NOMO-1 (cell line): Measurements from ENCODE around the gene NTRK3.

Experiments
- DNase-seq, 2 experiments: peaks; one replicate each; lab custom pipeline; 2025; ENCODE audit not compliant: unreplicated experiment in 2 of 2; lab: John Stamatoyannopoulos, UW

Gene NTRK3

GRCh38 chr15:88012688-88013087 lies 243.9 kb downstream of the NTRK3 start:
- no peak for DNase-seq

GRCh38 chr15:88012233-88012632 lies 244.3 kb downstream of the NTRK3 start:
- no peak for DNase-seq

GRCh38 chr15:88011533-88011932 lies 245.0 kb downstream of the NTRK3 start:
- DNase-seq = no peak

- DNase-seq = no peak
Measured at GRCh38 chr15:88006146-88006545, 250.4 kb downstream of the NTRK3 start.

GRCh38 chr15:88004399-88004798 lies 252.1 kb downstream of the NTRK3 start:
- DNase-seq = no peak

GRCh38 chr15:88003541-88004327 lies 252.8 kb downstream of the NTRK3 start:
- DNase-seq = no peak

GRCh38 chr15:88002706-88003105 lies 253.8 kb downstream of the NTRK3 start:
- no peak for DNase-seq

GRCh38 chr15:87998630-87999029 lies 257.9 kb downstream of the NTRK3 start:
- DNase-seq = no peak

GRCh38 chr15:87986776-87987175 lies 269.8 kb downstream of the NTRK3 start:
- DNase-seq = no peak

- no peak for DNase-seq
Measured at GRCh38 chr15:87985451-87985850, 271.1 kb downstream of the NTRK3 start.

GRCh38 chr15:87981969-87982368 lies 274.6 kb downstream of the NTRK3 start:
- DNase-seq = no peak

GRCh38 chr15:87977907-87978306 lies 278.6 kb downstream of the NTRK3 start:
- DNase-seq = no peak

- no peak for DNase-seq
Measured at GRCh38 chr15:87976552-87976951, 280.0 kb downstream of the NTRK3 start.

- no peak for DNase-seq
Measured at GRCh38 chr15:87973501-87974215, 282.9 kb downstream of the NTRK3 start.

GRCh38 chr15:87971076-87971475 lies 285.5 kb downstream of the NTRK3 start:
- DNase-seq = no peak

- DNase-seq = no peak
Measured at GRCh38 chr15:87967951-87968350, 288.6 kb downstream of the NTRK3 start.

GRCh38 chr15:87965304-87965703 lies 291.2 kb downstream of the NTRK3 start:
- no peak for DNase-seq

GRCh38 chr15:87962428-87962827 lies 294.1 kb downstream of the NTRK3 start:
- DNase-seq = no peak

- DNase-seq = no peak
Measured at GRCh38 chr15:87961851-87962420, 294.6 kb downstream of the NTRK3 start.

- no peak for DNase-seq
Measured at GRCh38 chr15:87959662-87960061, 296.9 kb downstream of the NTRK3 start.

- no peak for DNase-seq
Measured at GRCh38 chr15:87959080-87959479, 297.5 kb downstream of the NTRK3 start.
